H1 (cell line): ENCODE measurements around the gene GLCE.

Experiments
- ATF2 ChIP-seq: IDR thresholded peaks from 2 replicates; pipeline ENCODE4 v1.6.1; 2012; ENCODE audit warnings: low read length, inconsistent platforms
- CHD1 ChIP-seq: IDR thresholded peaks from 2 replicates; pipeline ENCODE4 v1.6.1; 2012; ENCODE audit warnings: low read depth, low read length, improper control_type of control experiment
- EGR1 ChIP-seq: IDR thresholded peaks from 2 replicates; pipeline ENCODE4 v1.6.1; 2011; ENCODE audit warnings: low read depth, low read length, borderline replicate concordance
- EP300 ChIP-seq, 2 experiments: IDR thresholded peaks; 1 replicate in 1 of 2; 2 replicates in 1 of 2; pipeline ENCODE4 v1.6.1; 2011 to 2012; ENCODE audit warnings: low read depth in 2 of 2, low read length in 2 of 2, mild to moderate bottlenecking in 2 of 2, borderline replicate concordance in 1 of 2, inconsistent platforms in 1 of 2, moderate library complexity in 1 of 2
- EZH2 ChIP-seq: fragments of 200-600 bp; sonication (generic); IDR thresholded peaks from 2 replicates; pipeline ENCODE4 v1.7.1; 2012; ENCODE audit warnings: low read depth, mild to moderate bottlenecking, moderate library complexity, low read length, inconsistent platforms; ENCODE audit not compliant: severe bottlenecking
- PHF8 ChIP-seq: fragments of 200-600 bp; sonication (generic); conservative IDR thresholded peaks from 2 replicates; pipeline ENCODE4 v1.7.1; 2012; ENCODE audit warnings: low read depth, mild to moderate bottlenecking, inconsistent platforms, low read length, moderate library complexity
- POLR2A ChIP-seq, 2 experiments: IDR thresholded peaks; 1 replicate in 1 of 2; 2 replicates in 1 of 2; pipeline ENCODE4 v1.6.1; 2011; ENCODE audit warnings: low read depth in 2 of 2, low read length in 2 of 2, mild to moderate bottlenecking in 2 of 2; ENCODE audit errors: control extremely low read depth in 1 of 2
- POLR2AphosphoS5 ChIP-seq: IDR thresholded peaks from 2 replicates; pipeline ENCODE4 v1.6.1; 2011; ENCODE audit warnings: low read depth, low read length
- RFX5 ChIP-seq: IDR thresholded peaks from 2 replicates; pipeline ENCODE4 v1.6.1; 2011; ENCODE audit warnings: low read depth, low read length, improper control_type of control experiment, borderline replicate concordance
- SP1 ChIP-seq: IDR thresholded peaks from 2 replicates; pipeline ENCODE4 v1.6.1; 2011; ENCODE audit warnings: low read depth, low read length
- SRF ChIP-seq: IDR thresholded peaks from 2 replicates; pipeline ENCODE4 v1.6.1; 2011; ENCODE audit warnings: mild to moderate bottlenecking, low read depth, low read length, moderate library complexity
- TF ChIP-seq, protein P1 (sequence below), 3 experiments: IDR thresholded peaks; 1 replicate in 2 of 3; 2 replicates in 1 of 3; pipeline versions ENCODE4 v1.5.1 to v1.6.1; 2011; ENCODE audit warnings: low read length in 3 of 3, mild to moderate bottlenecking in 3 of 3, inconsistent platforms in 2 of 3, low read depth in 1 of 3, moderate library complexity in 1 of 3; ENCODE audit not compliant: insufficient read depth in 1 of 3; ENCODE audit errors: control extremely low read depth in 1 of 3

DNA sequence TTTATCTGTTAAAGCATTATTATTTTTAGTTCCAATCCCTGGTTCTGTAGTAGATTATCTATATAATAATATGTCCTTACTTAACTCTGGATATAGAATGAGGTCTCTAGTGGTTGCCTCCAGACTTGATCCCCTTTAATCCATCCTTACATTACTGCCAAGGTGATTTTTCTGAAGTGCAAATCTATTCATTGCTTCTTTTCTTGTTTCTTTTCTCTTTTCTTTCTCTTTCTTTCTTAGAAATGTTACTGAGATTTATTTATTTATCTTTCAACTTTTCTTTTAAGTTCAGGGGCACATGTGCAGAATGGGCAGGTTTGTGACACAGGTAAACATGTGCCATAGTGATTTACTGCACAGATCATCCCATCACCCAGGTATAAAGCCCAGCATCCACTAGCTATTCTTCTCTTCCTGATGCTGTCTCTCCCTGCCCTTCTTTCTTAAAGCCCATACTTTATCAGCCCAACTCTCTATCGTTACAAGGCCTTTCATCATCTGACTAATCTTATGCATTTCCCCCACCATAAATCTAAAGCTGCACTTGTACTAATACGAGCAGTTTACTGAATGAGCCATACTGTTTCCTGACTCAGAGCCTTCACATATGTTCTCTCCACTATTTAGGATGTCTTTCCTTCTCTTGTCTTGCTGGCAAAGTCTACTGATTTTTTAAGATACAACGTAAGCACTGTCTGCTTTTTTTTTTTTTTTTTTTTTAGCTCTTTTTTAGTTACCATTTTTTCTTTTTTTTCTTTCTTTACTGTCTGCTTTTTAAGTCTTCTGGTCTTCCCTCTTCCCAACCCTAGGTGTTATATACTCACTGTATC is 4.6 kb downstream of the GLCE start:
- no peak for TF ChIP-seq PHF8
- no peak for TF ChIP-seq SRF
- no peak for TF ChIP-seq ATF2
- TF ChIP-seq EZH2: no peak
- no peak for TF ChIP-seq RFX5
- TF ChIP-seq, protein P1, sequence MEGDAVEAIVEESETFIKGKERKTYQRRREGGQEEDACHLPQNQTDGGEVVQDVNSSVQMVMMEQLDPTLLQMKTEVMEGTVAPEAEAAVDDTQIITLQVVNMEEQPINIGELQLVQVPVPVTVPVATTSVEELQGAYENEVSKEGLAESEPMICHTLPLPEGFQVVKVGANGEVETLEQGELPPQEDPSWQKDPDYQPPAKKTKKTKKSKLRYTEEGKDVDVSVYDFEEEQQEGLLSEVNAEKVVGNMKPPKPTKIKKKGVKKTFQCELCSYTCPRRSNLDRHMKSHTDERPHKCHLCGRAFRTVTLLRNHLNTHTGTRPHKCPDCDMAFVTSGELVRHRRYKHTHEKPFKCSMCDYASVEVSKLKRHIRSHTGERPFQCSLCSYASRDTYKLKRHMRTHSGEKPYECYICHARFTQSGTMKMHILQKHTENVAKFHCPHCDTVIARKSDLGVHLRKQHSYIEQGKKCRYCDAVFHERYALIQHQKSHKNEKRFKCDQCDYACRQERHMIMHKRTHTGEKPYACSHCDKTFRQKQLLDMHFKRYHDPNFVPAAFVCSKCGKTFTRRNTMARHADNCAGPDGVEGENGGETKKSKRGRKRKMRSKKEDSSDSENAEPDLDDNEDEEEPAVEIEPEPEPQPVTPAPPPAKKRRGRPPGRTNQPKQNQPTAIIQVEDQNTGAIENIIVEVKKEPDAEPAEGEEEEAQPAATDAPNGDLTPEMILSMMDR (IDR thresholded peaks at IDR 0.05; ENCODE audit: control extremely low read depth in 1 of 3, insufficient read depth in 1 of 3, low read depth in 1 of 3, low read length in 3 of 3): no peak
- TF ChIP-seq CHD1: no peak
- TF ChIP-seq EP300 (IDR thresholded peaks at IDR 0.05; ENCODE audit: borderline replicate concordance in 1 of 2, low read depth in 2 of 2, low read length in 2 of 2): no peak
- no peak for TF ChIP-seq POLR2AphosphoS5
- TF ChIP-seq POLR2A (IDR thresholded peaks at IDR 0.05; ENCODE audit: control extremely low read depth in 1 of 2, low read depth in 2 of 2, low read length in 2 of 2): no peak
- TF ChIP-seq EGR1: no peak
- no peak for TF ChIP-seq SP1
